ENCODE results near the gene PAPSS2.
"Not testable (repeated sequence)": the region's sequence is repeated elsewhere in the genome, so short reads cannot be mapped to it uniquely, and the experiment has no call there.

The PAPSS2 gene

DNA sequence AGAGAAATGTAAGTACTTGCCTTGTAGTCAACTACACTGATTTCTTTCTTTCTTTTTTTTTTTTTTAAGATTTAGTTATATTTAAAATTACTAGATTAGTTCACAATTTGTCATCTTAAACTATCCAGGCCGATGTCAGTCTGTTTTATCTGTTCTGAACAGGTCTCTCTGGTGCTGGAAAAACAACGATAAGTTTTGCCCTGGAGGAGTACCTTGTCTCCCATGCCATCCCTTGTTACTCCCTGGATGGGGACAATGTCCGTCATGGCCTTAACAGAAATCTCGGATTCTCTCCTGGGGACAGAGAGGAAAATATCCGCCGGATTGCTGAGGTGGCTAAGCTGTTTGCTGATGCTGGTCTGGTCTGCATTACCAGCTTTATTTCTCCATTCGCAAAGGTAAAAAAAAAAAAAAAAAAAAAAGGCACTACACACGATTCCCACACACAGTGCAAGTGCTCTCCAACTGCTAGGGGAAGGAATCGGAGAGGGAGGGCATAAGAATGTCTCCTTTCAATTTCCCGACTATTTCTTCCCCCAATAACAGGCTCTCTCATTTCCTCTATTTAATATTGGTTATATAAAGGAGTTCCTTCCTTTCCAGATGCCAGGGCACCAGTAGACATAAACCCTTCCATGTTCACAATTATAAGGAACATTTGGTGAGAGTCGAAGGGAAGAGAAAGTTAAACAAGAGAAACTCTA lies 53.4 kb downstream of the PAPSS2 start:
- no peak for DNase-seq

DNA sequence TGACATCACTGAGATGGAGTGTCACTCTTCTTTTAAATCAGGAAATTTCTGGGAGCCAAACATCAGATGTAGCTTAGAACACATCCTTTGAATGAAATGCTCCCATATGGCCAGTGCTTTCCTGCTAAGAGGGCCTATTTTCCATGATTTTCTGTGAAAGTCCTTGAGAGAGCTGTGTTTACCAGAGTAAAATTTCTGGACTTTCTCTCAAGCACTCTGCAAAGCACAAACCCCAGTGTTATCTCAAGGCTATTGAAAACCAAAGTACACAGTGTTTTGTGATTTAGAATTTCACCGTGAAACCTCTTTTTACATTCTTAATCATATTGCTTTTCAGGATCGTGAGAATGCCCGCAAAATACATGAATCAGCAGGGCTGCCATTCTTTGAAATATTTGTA lies 54.0 kb downstream of the PAPSS2 start:
- no peak for DNase-seq

DNA sequence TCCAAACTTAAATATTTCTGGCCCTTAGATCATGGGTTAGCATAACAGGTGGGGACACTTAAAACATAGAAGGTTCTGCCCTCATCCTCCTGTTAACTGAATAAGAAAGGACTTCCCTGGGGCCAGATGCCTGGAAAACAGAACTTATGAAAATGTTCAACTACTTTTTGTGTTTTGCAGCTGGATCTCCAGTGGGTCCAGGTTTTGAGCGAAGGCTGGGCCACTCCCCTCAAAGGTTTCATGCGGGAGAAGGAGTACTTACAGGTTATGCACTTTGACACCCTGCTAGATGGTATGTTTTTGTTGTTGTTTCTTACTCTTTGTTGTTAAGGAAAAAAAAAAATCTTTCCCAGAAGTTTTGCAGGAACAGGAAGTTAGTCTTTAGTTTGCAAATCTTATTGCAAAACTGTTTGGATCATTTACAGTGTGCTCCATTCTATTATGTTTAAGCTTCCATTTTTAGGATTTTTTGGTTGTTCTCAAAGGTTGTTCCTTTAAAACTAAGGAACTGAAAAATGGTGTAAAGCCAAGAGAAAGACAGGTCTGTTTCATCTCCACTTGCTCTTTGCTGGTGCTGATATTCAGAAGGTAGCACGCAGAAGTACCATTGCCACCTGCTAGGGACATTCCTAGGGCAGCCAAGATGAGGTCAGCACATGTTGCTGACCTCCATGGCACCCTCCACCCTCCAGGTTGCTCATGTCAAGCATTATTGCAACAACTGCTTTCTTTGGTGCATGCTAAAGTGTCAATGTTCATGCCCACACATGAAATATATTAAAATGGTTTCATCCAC lies 56.1 kb downstream of the PAPSS2 start:
- DNase-seq, result no peak

DNA sequence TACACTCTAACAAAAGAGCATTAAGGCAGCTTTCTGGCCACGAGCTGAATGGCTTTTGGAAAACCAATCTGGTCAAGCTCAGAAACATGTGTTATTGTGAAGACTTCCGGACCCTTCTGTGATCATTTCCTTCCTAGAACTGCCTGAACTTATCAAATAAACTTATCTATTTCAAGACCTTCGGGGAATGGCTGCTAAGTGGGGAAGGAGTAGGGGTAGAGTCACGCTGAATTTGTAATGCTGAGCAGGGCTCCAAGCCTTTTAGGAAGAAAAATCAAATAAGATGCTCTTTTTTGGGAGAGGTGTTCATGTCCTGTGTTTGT lies 56.6 kb downstream of the PAPSS2 start:
- no peak for DNase-seq

DNA sequence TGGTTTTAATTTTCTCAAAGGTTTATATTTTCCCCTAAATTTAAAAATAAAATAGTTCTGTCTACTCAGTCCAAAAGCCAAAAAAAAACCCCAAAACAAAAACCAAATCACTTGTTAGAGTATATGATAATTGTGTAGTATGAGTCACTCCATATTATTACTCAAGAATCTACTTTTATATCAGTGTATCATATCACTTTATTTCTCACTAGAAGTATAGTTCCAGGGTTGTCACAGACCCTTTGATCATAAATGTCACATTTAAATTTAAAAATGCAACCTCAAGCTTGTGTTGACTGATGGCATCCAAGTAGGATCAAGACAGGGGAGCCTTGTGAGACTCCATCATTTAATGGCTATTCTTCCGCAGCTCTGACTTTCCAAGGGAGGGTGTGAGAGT lies 61.0 kb downstream of the PAPSS2 start:
- DNase-seq, result no peak

DNA sequence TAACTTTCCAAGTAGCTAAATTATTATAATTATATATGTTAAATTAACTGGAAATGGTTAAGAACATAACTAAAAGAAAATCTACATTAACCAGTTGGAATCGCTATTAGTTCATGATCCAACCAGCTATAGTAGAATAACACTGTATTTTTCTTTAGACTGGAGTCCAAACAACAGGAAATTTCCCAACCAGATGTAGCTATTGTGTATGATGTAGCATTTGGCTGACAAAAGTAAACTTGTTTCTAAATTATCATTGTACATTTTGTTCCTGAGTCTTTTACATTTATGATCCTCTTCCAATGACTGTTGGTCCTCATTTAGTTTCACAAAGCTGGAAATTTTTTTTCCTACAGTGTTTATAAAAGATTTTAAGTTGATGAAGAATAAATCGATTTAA lies 62.1 kb downstream of the PAPSS2 start:
- DNase-seq, result no peak

DNA sequence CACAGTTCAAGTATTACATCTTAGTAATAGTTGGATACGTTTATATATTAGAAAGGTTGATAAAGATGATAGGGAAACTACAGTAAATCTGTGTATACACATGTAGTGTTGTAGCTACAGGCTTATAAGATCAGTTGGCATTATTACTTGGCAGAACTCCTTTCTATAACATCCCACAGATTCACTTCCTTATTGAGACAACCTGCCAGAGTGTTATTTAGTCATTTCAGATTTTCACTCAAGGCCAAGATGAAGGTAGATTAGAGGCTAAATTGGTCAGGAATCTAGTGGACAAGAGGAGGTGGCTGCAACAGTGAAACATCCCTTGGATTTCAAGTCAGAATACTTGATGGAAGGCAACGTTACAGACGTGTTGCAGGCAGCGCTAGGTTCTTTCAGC lies 63.0 kb downstream of the PAPSS2 start:
- no peak for DNase-seq

DNA sequence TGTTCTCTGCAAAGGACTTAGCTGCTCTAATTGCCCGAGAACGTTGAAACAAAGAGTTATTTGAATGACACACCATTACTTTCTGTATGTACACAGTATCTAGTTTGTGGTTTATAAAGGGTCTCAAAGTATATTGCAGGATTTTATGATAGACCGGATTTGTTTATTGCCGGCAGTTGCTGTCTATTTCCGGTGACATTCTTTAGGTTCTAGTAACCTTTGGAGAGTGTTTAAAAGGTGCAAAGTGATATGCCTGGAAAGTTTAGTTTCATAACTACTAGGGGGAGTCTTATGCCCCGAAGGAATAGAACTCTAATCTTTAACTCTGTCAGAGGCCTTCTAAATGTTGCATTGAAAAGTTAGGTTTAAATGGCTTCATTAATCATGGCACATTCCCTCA lies 63.8 kb downstream of the PAPSS2 start:
- no peak for DNase-seq

DNA sequence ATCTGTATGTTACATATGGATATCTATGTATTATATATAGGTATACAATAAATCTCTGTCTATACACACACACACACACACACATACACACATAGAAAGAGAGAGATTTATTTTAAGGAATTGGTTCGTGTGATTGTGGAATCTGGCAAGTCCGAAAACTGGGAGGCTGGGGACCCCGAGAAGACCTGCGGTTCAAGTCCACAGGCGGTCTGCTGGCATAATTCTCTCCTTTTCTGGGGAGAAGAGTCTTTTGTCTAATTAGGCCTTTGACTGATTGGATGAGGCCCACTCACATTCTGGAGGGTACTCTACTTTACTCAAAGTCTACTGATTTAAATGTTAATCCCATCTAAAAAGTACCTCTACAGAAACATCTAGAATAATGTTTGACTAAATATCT lies 65.1 kb downstream of the PAPSS2 start:
- DNase-seq, result no peak

DNA sequence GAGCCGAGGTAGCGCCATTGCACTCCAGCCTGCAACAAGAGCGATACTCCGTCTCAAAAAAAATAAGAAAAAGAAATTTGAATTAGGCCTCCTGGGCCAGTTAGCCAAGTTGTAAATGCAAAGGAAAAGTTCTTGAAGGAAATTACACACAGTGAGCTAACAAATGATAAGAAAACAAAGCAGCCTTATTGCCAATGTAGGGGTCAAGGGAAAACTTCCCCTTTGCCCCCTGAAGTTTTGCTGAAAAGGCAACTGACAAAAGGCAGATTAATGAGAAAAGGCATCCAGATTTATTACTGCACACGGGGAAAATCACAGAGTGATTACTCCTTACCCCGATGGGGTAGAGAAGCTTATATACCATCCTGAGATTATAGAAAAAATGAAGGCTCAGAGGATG lies 70.3 kb downstream of the PAPSS2 start:
- no peak for DNase-seq

DNA sequence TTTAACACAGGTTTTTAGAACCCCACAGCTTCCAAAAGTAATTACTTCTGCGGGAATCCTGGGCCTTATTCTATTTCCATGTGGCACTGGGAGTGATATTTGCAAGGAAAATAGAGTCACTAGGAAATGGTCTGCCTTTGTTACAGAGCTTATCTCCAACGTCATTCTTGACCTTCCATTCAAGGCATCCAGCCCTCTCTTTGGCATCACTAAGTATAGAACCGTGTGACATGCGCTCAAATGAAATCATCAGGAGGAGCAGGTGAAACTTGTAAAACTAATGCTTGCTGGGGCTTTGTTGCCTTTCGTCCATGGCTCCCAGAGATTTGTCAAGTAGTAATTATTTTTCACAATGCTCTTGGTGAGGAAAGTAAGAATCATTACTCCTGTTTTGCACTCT lies 73.4 kb downstream of the PAPSS2 start:
- DNase-seq, result no peak

DNA sequence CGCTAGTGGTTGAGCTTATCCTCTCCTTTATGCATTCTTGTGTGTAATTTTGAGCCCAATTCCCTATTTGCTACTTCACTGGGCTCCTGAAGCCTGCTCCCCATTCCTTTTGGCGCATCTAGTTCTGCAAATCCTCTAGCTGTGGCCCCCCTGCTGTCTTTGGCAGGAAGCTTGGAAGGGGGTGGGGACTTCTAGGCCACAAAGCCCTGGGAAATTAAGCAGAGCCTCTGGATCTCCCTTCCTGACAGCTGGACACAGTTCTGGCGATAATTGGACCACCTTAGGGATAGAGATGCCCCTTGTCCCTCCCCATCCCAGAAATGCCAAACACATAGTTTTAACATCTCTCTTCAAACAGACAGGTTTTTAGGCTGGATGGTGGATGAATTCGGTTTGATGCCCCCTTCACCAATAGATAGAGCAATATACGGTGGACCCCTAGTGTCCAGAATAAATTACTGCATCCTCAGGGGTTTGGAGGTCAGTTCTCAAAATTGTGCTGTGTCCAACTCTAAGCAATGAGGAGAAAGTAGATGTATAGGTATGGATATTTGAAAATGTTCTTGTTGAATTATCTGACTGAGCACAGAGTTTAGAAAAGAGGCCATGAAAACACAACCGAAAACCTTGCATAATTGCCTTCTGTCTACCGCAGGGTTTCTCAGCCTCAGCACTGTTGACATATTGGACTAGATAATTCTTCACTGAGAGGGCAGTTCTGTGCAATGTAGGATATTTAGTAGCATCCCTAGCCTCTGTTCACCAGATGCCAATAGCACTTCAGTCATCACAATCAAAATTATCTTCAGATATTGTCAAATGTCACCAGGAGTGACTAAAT lies 75.5 kb downstream of the PAPSS2 start:
- DNase-seq, result no peak

DNA sequence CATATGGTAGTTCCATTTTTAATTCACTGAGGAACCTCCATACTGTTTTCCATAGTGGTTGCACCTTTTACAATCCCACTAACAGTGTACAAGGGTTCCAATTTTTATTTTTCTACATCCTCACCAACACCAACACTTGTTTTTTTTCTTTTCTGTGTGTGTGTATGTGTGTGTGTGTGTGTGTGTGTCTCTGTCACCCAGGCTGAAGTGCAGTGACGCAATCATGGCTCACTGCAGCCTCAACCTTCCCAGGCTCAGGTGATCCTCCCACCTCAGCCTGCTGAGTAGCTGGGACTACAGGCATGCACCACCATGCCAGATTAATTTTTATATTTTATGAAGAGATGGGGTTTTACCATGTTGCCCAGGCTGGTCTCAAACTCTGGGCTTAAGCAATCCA lies 78.6 kb downstream of the PAPSS2 start:
- DNase-seq, result not testable (repeated sequence)

DNA sequence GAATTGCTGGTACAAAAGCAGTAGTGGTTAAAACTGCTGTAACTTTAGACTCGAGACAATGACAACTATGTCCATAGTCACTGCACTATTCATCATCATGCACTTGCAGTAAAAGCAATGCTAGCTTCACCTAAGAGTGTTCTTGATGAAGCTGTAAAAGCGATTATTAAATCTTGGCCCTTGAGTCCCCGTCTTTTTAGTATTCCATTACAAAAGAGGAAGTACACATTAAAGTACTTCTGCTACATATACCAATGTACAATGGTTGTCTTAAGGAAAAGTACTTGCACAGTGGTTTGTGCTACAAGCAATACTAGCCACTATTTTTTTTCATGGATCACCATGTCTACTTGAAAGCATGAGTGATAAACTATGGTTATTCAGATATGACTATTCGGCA lies 80.0 kb downstream of the PAPSS2 start:
- no peak for DNase-seq

DNA sequence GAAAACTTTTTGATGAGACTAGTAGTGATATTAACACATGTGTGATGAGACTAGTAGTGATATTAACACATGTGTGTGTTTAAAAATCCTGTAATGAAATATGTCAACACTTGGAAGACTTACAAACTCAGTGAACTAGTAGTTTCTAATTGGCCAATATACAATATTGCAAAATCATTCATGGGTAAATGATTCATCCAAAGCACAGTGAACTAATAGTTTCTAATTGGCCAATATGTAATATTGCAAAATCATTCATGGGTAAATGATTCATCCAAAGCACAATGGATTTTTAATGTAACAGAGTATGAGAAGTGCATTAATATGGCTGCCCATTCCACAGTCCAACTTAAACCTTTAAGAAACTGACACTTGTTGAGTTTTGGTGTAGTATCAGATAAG lies 80.6 kb downstream of the PAPSS2 start:
- no peak for DNase-seq

DNA sequence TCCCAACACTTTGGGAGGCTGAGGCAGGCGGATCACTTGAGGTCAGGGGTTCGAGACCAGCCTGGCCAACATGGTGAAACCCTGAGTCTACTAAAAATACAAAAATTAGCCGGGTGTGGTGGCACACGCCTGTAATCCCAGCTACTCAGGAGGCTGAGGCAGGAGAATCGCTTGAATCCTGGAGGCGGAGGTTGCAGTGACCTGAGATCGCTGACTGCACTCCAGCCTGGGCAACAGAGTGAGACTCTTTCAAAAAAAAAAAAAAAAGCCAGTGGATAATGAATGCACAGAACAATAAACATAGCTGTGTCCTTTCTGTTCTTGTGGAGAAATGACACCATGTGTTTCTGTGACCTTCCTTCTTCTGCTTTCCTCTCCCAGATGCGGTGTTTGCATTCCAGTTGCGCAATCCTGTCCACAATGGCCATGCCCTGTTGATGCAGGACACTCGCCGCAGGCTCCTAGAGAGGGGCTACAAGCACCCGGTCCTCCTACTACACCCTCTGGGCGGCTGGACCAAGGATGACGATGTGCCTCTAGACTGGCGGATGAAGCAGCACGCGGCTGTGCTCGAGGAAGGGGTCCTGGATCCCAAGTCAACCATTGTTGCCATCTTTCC lies 83.4 kb downstream of the PAPSS2 start:
- not testable (repeated sequence) for DNase-seq

DNA sequence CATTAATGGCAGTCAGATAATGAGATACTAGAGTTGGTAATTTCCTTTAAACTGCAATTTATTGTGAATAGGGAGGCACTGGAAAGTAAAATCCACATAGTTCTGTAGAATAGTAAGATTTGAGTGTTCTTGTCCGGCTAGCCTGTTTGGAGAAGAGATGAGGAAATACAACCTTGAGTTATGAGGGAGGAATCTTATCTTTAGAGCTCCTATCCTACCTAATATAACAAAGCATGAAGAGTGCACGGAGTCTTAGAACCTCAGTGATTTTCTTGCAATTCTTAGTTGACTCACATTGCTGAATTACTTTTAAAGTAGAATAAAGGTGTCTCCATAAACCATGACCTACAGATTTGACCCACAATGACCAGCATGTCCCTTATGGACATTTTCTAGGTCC lies 84.9 kb downstream of the PAPSS2 start:
- DNase-seq, result no peak

DNA sequence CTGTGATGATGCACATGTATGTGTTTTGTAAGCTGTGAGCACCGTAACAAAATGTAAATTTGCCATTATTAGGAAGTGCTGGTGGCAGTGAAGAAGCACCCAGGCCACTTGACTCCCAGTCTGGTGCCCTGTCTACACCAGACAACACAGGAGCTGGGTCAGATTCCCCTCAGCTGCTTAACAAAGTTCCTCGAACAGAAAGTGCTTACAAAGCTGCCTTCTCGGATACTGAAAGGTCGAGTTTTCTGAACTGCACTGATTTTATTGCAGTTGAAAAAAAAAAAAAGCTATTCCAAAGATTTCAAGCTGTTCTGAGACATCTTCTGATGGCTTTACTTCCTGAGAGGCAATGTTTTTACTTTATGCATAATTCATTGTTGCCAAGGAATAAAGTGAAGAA lies 87.2 kb downstream of the PAPSS2 start:
- DNase-seq, result no peak

DNA sequence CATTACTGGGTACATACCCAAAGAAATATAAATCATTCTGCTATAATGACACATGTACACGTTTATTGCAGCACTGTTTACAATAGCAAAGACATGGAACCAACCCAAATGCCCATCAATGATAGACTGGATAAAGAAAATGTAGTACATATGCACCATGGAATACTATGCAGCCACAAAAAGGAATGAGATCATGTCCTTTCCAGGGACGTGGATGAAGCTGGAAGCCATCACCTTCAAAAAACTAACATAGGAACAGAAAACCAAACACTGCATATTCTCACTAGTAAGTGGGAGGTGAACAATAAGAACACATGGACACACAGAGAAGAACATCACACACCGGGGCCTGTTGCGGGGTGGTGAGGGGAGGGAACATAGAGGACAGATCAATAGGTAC lies 88.6 kb downstream of the PAPSS2 start:
- DNase-seq, result not testable (repeated sequence)

DNA sequence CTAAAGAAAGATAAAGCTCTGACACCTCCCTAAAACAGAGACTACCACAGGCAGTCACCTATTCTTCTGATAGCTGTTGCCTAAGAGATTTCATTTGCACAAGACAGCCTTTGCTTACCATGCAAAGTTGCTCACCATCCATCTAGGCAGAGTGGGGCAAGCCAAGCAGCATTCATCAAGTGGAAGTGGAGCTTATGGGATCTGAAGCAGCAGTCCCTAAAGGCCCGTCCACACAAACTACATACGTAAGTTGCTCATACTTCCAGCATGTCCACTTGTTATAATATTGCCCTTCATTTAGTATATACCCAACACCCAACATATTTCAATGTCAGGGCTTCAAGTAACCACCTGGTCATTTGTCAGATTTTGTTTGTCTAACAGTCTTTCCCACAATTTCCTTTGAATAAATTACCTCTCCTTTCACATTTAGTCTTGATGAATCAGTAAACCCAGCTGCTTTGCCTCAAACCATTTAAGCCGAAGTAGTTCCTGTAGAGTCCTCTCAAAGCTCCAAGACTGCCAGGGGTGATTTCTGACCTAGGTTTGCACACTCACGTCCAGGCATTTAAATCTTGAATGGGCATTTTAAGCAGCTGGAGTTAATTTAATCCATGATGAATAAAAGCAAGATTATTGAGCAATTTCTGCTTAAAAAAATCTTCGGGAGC lies 90.5 kb downstream of the PAPSS2 start:
- DNase-seq, result no peak

DNA sequence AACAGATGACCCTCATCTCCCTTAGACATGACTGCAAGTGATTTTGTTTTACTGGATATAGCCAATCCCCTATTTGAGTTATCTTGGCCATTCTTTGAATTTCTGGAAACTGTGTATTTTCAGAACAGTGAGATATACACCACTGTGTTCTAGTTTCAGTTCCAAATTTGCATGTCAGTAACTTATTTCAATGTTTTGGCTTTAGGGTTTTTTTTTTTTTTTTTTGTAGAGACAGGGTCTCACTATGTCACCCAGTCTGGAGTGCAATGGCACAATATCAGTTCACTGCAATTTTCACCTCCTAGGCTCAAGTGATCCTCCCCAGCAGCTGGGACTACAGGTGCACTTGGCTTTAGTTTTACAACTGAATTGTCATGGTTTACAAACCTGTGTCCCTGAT lies 91.1 kb downstream of the PAPSS2 start:
- no peak for DNase-seq

DNA sequence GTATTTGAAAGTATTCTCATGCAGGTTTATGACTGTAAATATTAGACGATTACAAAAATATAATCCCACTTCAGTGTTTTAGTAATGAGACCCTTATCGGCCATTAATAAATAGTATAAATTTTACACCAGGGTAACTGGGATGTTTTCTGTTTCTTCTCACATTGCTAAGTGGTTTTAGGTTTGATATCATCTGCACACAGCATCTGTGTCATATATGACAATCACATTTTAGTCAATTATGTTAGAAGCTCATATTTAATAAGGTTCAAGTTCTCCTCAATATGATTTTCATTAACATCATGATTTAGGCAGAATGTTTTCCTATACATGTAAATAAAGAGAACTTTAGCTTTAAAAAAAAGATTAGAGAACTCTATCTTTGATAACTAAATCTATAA lies 91.6 kb downstream of the PAPSS2 start:
- no peak for DNase-seq

DNA sequence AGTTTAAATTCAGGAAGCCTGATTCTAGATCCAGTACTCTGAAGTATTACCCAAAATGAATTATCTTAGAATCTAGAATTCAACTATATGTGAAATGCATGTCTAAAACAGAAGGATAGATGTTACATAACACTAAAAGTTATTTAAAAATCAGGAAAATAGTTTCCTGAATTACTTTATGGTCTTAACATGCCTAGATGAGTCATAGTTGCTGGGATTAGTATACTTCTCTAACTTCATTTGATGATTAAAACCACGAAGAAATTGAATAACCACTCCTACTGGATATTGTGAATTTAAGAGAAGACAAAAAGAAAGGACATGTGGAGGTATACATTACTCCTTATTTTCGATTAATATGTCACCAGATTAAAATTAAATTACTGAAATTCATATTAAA lies 92.9 kb downstream of the PAPSS2 start:
- DNase-seq, result no peak
